ENCODE data around the gene KCNQ1.

KCNQ1 gene

GRCh38 chr11:2581151-2581930 is 136.5 kb downstream of the KCNQ1 start:
- no peak for DNase-seq (ENCODE audit: low read depth in 2 of 2)

DNA sequence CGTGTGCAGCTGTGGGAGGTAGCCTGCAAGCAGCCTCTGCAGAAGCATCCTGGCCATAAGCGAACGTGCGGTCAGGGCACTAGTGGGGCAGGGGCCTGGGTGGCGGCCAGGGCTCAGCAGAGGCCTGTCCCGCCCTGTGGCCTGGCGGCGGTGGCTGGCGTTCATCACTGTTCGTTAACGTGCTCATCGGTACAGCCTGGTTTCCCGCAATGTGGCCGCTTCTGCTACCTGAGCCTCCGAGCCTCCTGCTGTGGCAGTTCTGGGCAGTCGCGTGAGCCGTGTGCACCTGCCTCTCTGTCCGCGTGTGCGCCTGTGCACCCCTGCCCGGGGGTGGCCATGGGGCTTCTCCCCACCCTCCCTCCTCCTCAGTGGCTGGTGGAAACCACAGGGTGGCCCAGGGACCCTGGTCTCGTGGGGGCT is 137.1 kb downstream of the KCNQ1 start:
- DNase-seq (ENCODE audit: low read depth in 2 of 2), result no peak

- no peak for DNase-seq (ENCODE audit: low read depth in 2 of 2)
Measured at GRCh38 chr11:2582351-2582945, 137.6 kb downstream of the KCNQ1 start.

- DNase-seq (ENCODE audit: low read depth in 2 of 2), result no peak
Measured at GRCh38 chr11:2582946-2583604, 138.3 kb downstream of the KCNQ1 start.

GRCh38 chr11:2583605-2583958 is 138.8 kb downstream of the KCNQ1 start:
- DNase-seq (ENCODE audit: low read depth in 2 of 2), result no peak

DNA sequence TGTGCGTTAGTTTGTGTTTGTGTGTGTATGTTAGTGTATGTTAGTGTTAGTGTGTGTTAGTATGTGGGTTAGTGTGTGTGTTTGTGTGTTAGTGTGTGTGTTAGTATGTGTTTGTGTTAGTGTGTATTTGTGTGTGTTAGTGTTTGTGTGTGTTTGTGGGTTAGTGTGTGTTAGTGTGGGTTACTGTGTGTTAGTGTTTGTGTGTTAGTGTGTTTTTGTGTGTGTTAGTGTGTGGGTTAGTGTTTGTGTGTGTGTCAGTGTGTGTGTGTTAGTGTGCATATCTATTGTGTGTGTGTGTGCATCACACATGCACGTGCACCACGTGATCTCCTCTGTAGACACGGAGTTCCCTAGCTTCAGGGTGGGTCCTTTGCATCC is 139.6 kb downstream of the KCNQ1 start:
- no peak for DNase-seq (ENCODE audit: low read depth in 2 of 2)

GRCh38 chr11:2584812-2585565 is 140.2 kb downstream of the KCNQ1 start:
- DNase-seq (ENCODE audit: low read depth in 2 of 2), result no peak

DNA sequence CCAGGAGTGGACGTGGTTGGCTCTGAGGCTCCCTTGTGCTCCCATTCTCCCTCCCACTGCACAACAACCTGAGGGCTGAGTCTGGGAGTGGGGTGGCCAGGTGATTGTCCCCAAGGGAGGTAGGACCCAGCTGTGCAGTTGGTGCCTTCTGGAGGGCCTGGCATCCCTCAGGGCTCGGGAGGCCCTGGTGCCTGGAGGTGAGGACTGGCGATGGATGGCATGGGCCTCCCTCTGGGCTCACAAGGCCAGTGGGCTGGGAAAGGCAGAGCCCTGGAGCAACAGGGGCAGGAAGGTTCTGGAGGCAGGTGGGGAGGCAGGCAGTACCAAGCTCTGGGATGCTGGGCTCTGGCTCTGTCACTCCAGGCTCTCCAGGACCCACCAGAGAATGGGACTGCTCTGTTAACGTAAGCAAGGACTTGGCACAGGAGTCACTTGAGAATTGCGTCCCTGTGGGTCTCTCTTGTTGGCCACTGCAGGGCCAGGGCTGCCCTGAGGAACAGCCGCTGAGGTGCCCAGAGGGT is 140.8 kb downstream of the KCNQ1 start:
- DNase-seq (ENCODE audit: low read depth in 2 of 2), result no peak

GRCh38 chr11:2586087-2586792 is 141.4 kb downstream of the KCNQ1 start:
- no peak for DNase-seq (ENCODE audit: low read depth in 2 of 2)

- DNase-seq (ENCODE audit: low read depth in 2 of 2), result no peak
Measured at GRCh38 chr11:2586793-2587131, 142.0 kb downstream of the KCNQ1 start.

DNA sequence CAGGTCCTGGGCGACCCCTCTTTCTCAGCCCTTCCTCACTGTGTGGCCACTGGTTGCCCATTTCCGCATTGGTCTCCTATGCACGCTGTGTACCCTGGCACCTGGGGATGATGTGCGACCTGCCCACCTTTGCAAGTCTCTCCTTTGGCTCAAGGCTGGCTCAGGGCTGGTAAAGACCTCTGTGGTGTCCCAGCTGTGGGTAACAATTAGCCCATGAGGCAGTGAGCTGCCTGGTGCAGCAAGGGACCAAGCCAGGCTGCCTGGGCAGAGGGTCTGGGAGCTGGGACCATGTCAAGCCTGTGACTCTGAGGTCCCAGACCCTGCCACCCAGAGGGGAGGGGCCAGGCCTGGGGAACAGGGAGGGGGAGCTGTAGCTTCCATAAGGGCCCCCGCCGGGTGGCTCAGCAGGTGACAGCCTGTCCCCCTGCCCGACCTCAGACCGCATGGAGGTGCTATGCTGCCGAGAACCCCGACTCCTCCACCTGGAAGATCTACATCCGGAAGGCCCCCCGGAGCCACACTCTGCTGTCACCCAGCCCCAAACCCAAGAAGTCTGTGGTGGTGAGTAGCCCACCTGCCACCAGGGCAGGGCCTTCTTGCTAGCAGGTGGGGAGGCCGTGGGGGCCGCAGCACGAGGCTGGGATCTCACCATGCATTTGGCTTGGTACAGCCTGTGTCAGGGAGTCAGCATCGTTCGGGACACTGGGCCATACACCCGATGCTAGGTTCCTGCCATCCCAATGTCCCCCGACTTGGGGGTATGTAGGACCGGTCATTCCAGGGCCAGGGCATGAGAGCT is 142.5 kb downstream of the KCNQ1 start:
- no peak for DNase-seq (ENCODE audit: low read depth in 2 of 2)

GRCh38 chr11:2587976-2588748 is 143.4 kb downstream of the KCNQ1 start:
- no peak for DNase-seq (ENCODE audit: low read depth in 2 of 2)

GRCh38 chr11:2588809-2589537 is 144.2 kb downstream of the KCNQ1 start:
- no peak for DNase-seq (ENCODE audit: low read depth in 2 of 2)

DNA sequence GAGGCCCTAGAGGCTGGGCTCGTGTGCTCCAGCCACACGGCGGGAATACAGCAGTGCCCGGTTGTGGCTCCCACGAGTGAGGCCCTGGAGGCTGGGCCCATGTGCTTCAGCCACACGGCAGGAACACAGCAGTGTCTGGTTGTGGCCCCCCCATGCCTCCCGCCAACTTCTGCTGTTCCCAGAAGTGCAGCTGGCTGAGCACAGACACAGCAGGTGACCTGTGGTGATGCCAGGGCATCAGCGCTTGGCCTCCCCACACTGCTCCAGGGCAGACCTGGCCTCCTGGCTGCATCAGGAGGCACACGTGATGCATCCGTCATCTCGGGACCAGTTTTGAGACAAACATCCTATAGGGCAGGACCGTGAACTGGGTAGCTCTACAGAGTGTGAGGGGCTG is 144.7 kb downstream of the KCNQ1 start:
- DNase-seq (ENCODE audit: low read depth in 2 of 2), result no peak

GRCh38 chr11:2590131-2590964 is 145.5 kb downstream of the KCNQ1 start:
- no peak for DNase-seq (ENCODE audit: low read depth in 2 of 2)

GRCh38 chr11:2590965-2591754 is 146.4 kb downstream of the KCNQ1 start:
- DNase-seq (ENCODE audit: low read depth in 2 of 2), result no peak

DNA sequence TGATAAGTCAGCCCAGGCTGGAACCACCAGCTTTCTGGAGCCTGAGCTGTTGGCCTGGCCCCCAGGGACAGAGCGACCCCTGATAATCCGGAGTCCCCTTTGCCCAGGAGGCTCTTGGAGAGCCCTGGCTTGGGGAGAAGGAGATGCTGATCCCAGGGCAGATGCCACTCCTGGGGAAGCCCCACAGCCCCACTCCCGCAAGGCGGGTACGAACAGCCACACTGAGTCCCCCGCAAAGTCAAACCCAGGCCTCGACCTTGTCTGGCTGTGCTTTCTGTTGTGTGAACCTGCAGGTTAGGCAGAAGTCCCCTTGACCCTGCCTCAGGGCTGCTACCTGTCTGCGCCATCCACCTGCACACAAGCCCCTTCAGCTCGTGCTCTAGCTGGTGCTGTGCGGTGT is 147.0 kb downstream of the KCNQ1 start:
- DNase-seq (ENCODE audit: low read depth in 2 of 2), result no peak

All from stimulated activated CD8-positive, alpha-beta memory T cell treated with anti-CD3 and anti-CD28 coated beads, Interleukin-15, amount 100 ng/mL, for 4 hours (primary cell).